GM10248 (cell line): ENCODE results near the gene IL17RE.
"Not testable (repeated sequence)": the region's sequence is repeated elsewhere in the genome, so short reads cannot be mapped to it uniquely, and the experiment has no call there.

Experiments
- CTCF ChIA-PET: fragments of 300-600 bp; sonication (Branson Sonifier 250); formaldehyde crosslinking; extraction: SDS; loops from one replicate; lab custom pipeline; 2021; ENCODE audit warnings: antibody characterized with exemption; lab: Yijun Ruan, JAX
- POLR2A ChIA-PET: fragments of 350-650 bp; sonication (Branson Sonifier 250); formaldehyde crosslinking; extraction: SDS; loops from one replicate; lab custom pipeline; 2020; ENCODE audit warnings: antibody characterized with exemption; lab: Yijun Ruan, JAX
- DNase-seq: peaks from one replicate; pipeline ENCODE4 v3.0.0; 2012; ENCODE audit errors: extremely low spot score
- TF ChIP-seq, protein P1 (sequence below): IDR thresholded peaks from 2 replicates; pipeline ENCODE4 v1.5.1; 2012; ENCODE audit warnings: mild to moderate bottlenecking, low read depth; ENCODE audit errors: extremely low read depth, missing control alignments, control extremely low read depth

Gene IL17RE

DNA sequence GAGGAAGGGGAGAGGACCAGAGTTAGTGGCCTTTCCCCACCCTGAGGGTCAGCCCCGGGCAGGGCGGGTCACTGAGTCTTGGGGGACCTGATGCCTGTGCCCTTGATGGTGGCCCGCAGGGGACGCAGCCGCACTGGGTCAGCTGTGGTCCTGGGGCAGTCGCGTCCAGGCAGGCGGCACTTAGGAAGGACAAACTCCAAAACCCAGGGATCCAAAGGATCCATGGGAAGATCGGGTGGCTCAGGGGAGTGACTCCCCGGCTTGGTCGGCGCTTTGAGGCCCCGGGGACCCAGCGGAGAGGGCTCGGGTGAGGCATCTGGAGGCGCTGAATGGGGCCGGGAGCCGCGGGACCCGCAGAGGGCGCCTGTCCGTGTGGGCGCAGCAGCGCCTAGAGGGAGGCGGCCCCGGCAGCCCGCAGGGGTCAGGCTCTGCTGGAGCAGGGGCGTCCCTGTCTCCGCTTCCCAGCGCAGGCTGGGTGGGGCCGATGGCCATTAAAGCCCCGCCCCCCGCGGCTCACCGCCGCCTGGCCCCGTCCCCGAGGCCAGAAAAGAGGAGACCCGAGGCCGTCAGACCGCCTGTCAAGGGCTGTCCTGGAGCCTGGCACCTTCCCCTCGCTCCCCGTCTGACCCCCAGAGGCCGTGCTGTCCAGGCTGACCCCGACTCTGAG, 40.1 kb upstream of the IL17RE start:
- ChIA-PET CTCF (no interaction called here), POLR2A (no interaction called here)
- TF ChIP-seq, protein P1, sequence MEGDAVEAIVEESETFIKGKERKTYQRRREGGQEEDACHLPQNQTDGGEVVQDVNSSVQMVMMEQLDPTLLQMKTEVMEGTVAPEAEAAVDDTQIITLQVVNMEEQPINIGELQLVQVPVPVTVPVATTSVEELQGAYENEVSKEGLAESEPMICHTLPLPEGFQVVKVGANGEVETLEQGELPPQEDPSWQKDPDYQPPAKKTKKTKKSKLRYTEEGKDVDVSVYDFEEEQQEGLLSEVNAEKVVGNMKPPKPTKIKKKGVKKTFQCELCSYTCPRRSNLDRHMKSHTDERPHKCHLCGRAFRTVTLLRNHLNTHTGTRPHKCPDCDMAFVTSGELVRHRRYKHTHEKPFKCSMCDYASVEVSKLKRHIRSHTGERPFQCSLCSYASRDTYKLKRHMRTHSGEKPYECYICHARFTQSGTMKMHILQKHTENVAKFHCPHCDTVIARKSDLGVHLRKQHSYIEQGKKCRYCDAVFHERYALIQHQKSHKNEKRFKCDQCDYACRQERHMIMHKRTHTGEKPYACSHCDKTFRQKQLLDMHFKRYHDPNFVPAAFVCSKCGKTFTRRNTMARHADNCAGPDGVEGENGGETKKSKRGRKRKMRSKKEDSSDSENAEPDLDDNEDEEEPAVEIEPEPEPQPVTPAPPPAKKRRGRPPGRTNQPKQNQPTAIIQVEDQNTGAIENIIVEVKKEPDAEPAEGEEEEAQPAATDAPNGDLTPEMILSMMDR, result peak; percentile 30
- peak; percentile 67 for DNase-seq

DNA sequence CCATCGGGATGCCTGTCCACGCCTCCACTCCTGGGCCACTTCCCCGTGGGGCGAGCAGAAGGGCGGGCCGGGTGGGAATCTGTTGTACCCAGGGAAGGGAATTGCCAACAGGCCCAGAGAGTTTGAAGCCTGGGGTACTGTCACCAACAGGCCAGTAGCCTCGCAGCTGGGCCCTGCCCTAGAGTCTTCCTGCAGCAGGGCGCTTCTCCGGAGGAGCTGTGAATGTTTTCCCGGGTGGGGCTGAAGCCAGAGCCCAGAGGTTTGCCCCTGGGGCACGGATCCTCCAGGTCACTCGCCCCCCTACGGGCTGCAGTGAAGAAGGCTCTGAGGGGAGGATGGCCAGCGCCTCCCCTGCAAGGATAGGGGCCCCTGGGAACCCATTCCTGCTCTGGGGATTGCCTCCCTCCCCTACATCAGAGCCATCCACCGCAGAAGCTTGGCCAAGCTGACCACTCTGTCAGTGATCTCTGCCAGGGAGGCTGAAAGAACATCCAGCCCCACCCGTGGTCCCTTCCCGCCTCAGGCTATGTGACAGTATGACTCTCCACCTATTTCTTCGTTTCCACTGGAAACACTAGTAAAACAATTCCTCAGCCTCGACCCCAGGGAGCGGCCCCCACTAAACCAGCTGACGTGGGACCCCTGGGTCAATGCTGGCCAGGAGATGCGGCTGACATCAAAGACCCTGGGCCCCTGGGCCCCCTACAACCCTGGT, 39.4 kb upstream of the IL17RE start:
- POLR2A ChIA-PET, result no interaction called here
- no peak for DNase-seq
- TF ChIP-seq, protein P1, result no peak
- CTCF ChIA-PET, result no interaction called here

DNA sequence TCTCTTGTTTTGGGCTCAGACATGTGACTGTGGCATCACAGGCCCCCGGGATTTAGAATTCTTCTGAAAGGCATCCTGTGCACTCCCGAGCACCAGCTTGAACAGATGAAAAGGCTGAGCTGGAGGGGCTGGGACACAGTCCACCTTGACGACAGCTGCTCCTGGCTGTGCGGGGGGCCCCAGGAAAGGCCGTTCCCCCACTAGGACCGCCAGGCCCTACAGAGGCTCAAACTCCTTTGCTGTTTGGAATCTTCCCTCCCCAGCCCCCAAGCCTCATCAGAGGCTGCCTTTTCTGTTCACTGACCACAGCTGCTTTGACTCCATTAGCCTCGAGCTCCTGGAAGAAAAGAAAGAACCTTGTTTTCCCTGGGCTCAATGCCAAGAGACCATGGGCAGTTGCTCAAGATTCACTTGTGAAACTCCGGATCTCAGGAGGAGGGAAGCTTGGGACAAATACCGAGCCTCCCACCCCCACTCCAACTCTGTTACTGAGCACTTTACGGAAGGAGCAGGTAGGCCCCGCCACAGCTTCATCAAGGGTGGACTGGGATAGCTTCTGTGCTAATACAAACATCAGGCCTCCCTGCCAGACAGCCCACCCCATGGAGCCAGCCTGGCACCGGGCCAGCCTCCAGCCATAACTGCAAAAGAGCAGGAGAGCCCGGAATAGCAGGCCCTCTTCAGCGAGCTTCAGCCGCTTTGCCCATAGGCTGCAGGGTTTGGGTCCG, 38.3 kb upstream of the IL17RE start:
- CTCF ChIA-PET, result interaction anchor here (0.8 to 1.2 kb wide), 3 partner anchors 68 to 456 kb away, joined by 3 to 4 read pairs (median 3); partner anchors contain the start of gene SEC13
- POLR2A ChIA-PET, result no interaction called here
- DNase-seq, result no peak
- TF ChIP-seq, protein P1, result no peak

DNA sequence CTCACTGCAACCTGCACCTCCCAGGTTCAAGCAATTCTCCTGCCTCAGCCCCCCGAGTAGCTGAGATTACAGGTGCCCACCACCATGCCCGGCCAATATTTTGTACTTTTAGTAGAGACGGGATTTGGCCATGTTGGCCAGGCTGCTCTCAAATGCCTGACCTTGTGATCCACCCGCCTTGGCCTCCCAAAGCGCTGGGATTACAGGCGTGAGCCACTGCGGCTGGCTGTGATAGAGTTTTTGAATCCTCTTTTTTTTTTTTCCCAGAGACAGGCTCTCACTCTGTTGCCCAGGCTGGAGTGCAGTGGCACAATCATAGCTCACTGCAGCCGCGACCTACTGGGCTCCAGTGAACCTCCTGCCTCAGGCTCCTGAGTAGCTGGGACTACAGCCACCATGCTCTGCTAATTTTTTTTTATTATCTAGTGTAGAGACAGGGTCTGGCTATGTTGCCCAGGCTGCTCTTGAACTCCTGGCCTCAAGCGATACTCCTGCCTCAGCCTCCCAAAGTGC, 37.5 kb upstream of the IL17RE start:
- CTCF ChIA-PET, result interaction anchor here (0.8 to 1.2 kb wide), 3 partner anchors 67 to 455 kb away, joined by 3 to 4 read pairs (median 3); partner anchors contain the start of gene SEC13
- POLR2A ChIA-PET, DNase-seq: not testable (repeated sequence)

DNA sequence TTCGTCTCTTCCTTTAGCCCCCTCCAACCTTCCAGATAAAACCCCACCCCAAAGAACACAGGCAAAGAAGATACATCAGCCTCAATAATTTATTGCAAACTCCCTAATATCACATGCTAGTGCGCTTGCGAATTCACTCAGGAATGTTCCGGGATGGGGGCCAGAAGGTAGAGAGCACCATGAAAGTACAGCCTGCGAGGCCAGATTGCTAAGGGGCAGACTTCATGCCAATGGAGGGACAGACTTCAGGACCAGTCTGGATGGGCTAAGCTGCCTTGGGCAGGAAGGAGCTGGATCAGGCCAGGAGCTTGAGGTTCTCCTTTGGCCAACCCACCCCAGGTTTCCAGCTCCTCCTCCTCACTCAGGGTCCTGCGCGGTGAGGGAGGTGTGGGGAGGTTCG, 36.0 kb upstream of the IL17RE start:
- ChIA-PET CTCF (interaction anchor here (1.1 to 1.9 kb wide), 2 partner anchors 9 to 66 kb away, joined by 3 to 5 read pairs; no protein-coding TSS in a partner anchor), POLR2A (no interaction called here)
- TF ChIP-seq, protein P1, result no peak
- DNase-seq, result no peak

DNA sequence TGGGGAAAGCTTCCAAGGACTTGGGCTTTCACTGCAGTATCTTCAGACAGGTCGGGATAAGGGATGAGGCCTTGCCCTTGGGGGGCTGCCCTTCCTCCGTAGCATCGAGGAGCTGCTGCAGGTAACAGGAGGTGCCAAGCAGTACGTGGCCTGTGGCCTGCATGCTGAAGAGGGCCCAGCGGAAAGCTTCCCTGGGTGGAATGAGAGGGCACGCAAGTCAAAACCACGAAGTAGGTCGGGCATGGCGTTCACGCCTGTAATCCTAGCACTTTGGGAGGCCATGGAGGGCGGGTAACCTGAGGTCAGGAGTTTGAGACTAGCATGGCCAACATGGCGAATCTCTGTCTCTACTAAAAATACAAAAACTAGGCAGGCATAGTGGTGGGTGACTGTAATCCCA, 35.5 kb upstream of the IL17RE start:
- ChIA-PET CTCF (interaction anchor here (1.1 to 1.9 kb wide), 2 partner anchors 8 to 66 kb away, joined by 3 to 5 read pairs; no protein-coding TSS in a partner anchor), POLR2A (no interaction called here)
- TF ChIP-seq, protein P1, result no peak
- no peak for DNase-seq

DNA sequence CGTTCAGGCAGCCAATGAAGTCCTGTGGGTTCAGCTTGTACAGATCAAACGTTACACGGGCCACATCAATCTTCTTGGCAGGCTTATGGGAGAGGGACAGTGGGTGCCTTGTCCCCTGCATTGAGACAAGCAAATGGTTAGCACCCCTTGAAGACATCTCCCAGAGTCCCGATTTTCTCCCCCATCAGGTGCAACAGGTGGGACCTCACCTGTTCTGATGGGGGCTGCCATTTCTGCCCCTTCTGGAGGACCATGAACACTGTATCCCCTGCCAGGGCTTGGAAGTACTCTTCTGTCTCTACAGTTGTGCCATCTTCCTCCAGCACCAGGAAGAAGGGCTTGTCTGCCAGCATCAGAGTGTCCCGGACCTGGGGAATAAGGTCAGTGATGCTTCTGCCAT, 32.7 kb upstream of the IL17RE start:
- ChIA-PET CTCF (no interaction called here), POLR2A (no interaction called here)
- TF ChIP-seq, protein P1, result no peak
- DNase-seq, result no peak
